ENCODE data around the gene JAGN1. TPM values are rescaled to one million over a fixed set of nuclear protein-coding genes. Genes with fewer than 3 reads are reported as not detected.

Gene JAGN1
- 30.3 TPM for total RNA-seq
- 55.3 TPM for polyA plus RNA-seq (ENCODE audit: insufficient read depth, low read depth, low replicate concordance)
- long read RNA-seq, donor 1, transcript JAGN1-201 (2 exons, 1,675 nt): major isoform, 27 of 35 reads
- long read RNA-seq, donor 1, partial matches to known transcripts: 7 of 35 reads
- long read RNA-seq, donor 1, other reads (novel, unspliced or antisense): 0 of 35 reads
- long read RNA-seq, donor 2, transcript JAGN1-201 (2 exons, 1,675 nt): major isoform, 31 of 31 reads
- long read RNA-seq, donor 2, partial matches to known transcripts: 0 of 31 reads
- long read RNA-seq, donor 2, other reads (novel, unspliced or antisense): 0 of 31 reads
- long read RNA-seq, donor 3, transcript JAGN1-201 (2 exons, 1,675 nt): major isoform, 34 of 34 reads
- long read RNA-seq, donor 3, partial matches to known transcripts: 0 of 34 reads
- long read RNA-seq, donor 3, other reads (novel, unspliced or antisense): 0 of 34 reads
- long read RNA-seq, donor 4, transcript JAGN1-201 (2 exons, 1,675 nt): major isoform, 23 of 24 reads
- long read RNA-seq, donor 4, partial matches to known transcripts: 0 of 24 reads
- long read RNA-seq, donor 4, other reads (novel, unspliced or antisense): 0 of 24 reads
- long read RNA-seq, donor 5, partial matches to known transcripts: 0 of 1 reads
- long read RNA-seq, donor 5, other reads (novel, unspliced or antisense): 0 of 1 reads
- long read RNA-seq, donor 6, transcript JAGN1-201 (2 exons, 1,675 nt): major isoform, 42 of 42 reads
- long read RNA-seq, donor 6, partial matches to known transcripts: 0 of 42 reads
- long read RNA-seq, donor 6, other reads (novel, unspliced or antisense): 0 of 42 reads
- long read RNA-seq, donor 7, transcript JAGN1-201 (2 exons, 1,675 nt): major isoform, 19 of 24 reads
- long read RNA-seq, donor 7, partial matches to known transcripts: 0 of 24 reads
- long read RNA-seq, donor 7, other reads (novel, unspliced or antisense): 5 of 24 reads
- long read RNA-seq, donor 8, transcript JAGN1-201 (2 exons, 1,675 nt): major isoform, 24 of 24 reads
- long read RNA-seq, donor 8, partial matches to known transcripts: 0 of 24 reads
- long read RNA-seq, donor 8, other reads (novel, unspliced or antisense): 0 of 24 reads
- long read RNA-seq, donor 9, transcript JAGN1-201 (2 exons, 1,675 nt): major isoform, 13 of 13 reads
- long read RNA-seq, donor 9, partial matches to known transcripts: 0 of 13 reads
- long read RNA-seq, donor 9, other reads (novel, unspliced or antisense): 0 of 13 reads
- long read RNA-seq, donor 10, transcript JAGN1-201 (2 exons, 1,675 nt): major isoform, 17 of 17 reads
- long read RNA-seq, donor 10, partial matches to known transcripts: 0 of 17 reads
- long read RNA-seq, donor 10, other reads (novel, unspliced or antisense): 0 of 17 reads

- no peak for TF ChIP-seq CTCF (IDR thresholded peaks at IDR 0.05; ENCODE audit: borderline replicate concordance, extremely low read depth, insufficient read depth)
- intact Hi-C loops (cut with DNase I): no loop called here
- Histone ChIP-seq H3K4me3 (ENCODE audit: low read length in 3 of 3) (peak within 1 kb of the TSS; percentile 78 to 91 (median 79)), H3K27ac (ENCODE audit: low read depth in 2 of 2, low read length in 2 of 2) (peak within 1 kb of the TSS; percentile 97), H3K9me3 (ENCODE audit: control insufficient read depth in 2 of 3, insufficient read depth in 1 of 3, low read length in 3 of 3) (no peaks in the 10 kb centered on the region), H3K9ac (ENCODE audit: low read length in 3 of 3) (peak within 1 kb of the TSS; percentile 71 to 94 (median 86)), H3K4me1 (ENCODE audit: control insufficient read depth in 2 of 3, insufficient read depth in 2 of 3, low read depth in 1 of 3, low read length in 3 of 3) (peaks cover 0 to 13% (median 9%) of the 10 kb centered on the region in 3 donors), H3K27me3 (ENCODE audit: control insufficient read depth, insufficient read depth, low read length) (no peaks in the 10 kb centered on the region), H3K36me3 (ENCODE audit: control insufficient read depth in 2 of 3, insufficient read depth in 3 of 3, low read length in 3 of 3) (peaks cover 0 to 11% (median 8%) of the 10 kb centered on the region in 3 donors)
- no peak for FAIRE-seq
- DNase-seq: peak; percentile 94 to 96 (median 95)
Observed at GRCh38 chr3:9890249-9891071, at the start of gene JAGN1. Gene JAGN1, plus strand, starts transcription at chr3:9890610. Its CDS starts 113 bp downstream, at chr3:9890723.

- H3K4me3 ChIP-seq (ENCODE audit: low read length in 3 of 3): no peak overlapping the region
- no peaks in the 10 kb centered on the region for H3K9me3 ChIP-seq (ENCODE audit: control insufficient read depth in 2 of 3, insufficient read depth in 1 of 3, low read length in 3 of 3)
- intact Hi-C loops (cut with DNase I): no loop called here
- no peak for FAIRE-seq
- TF ChIP-seq CTCF (IDR thresholded peaks at IDR 0.05; ENCODE audit: borderline replicate concordance, extremely low read depth, insufficient read depth): no peak
- no peaks in the 10 kb centered on the region for H3K27me3 ChIP-seq (ENCODE audit: control insufficient read depth, insufficient read depth, low read length)
- H3K4me1 ChIP-seq (ENCODE audit: control insufficient read depth in 2 of 3, insufficient read depth in 2 of 3, low read depth in 1 of 3, low read length in 3 of 3): peaks cover 0 to 5% (median 0%) of the 10 kb centered on the region in 3 donors
- no peak overlapping the region for H3K27ac ChIP-seq (ENCODE audit: low read depth in 2 of 2, low read length in 2 of 2)
- H3K36me3 ChIP-seq (ENCODE audit: control insufficient read depth in 2 of 3, insufficient read depth in 3 of 3, low read length in 3 of 3): peaks cover 0 to 20% (median 10%) of the 10 kb centered on the region in 3 donors
- H3K9ac ChIP-seq (ENCODE audit: low read length in 3 of 3): no peak overlapping the region
- no peak for DNase-seq
Observed at GRCh38 chr3:9841015-9841414, 49.4 kb upstream of the JAGN1 start.
